GM12874 (cell line): ENCODE measurements around the gene LRRC37B.

Experiments used
- CTCF ChIP-seq: IDR thresholded peaks from 2 replicates; pipeline ENCODE4 v1.5.1; 2011; ENCODE audit warnings: low read depth, mild to moderate bottlenecking, control low read depth, low read length, moderate library complexity; ENCODE audit not compliant: insufficient read depth

Gene LRRC37B

GRCh38 chr17:32006957-32007462 is at the start of gene LRRC37B:
TSS of gene LRRC37B (plus strand) at chr17:32007383. CDS start at chr17:32021393, 14,010 bp downstream.
- TF ChIP-seq CTCF, result peak; percentile 95

- TF ChIP-seq CTCF, result no peak
These were observed 39.5 kb upstream of the LRRC37B start for GRCh38 chr17:31967648-31968047.

- no peak for TF ChIP-seq CTCF
These were observed 10.2 kb upstream of the LRRC37B start for GRCh38 chr17:31997005-31997404.

- no peak for TF ChIP-seq CTCF
These were observed 498 bp downstream of the LRRC37B start for GRCh38 chr17:32007463-32008298.

GRCh38 chr17:32009262-32009542 is 2.0 kb downstream of the LRRC37B start:
- no peak for TF ChIP-seq CTCF

- no peak for TF ChIP-seq CTCF
These were observed 2.9 kb downstream of the LRRC37B start for GRCh38 chr17:32010114-32010513.

GRCh38 chr17:32015245-32016013 is 8.2 kb downstream of the LRRC37B start:
- no peak for TF ChIP-seq CTCF
